ENCODE results near the gene ILKAP.

ILKAP gene

DNA sequence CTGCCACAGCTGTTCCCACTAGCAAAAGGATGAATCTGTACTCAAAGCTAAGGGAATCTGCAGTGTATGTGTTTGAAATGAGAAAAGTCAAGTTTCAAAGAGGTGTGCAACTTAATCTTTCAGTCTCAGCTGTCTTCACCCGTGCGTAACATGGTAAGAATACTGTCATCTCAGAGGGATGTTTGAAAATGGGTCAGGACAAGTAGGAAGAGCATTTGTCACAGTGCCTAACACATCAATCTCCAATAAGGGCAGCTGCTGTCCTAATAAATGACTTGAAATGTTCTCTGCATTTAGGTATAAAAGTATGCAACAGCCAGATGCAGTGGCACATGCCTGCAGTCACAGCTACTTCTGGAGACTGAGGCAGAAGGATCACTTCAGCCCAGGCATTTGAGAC lies 13.1 kb downstream of the ILKAP start:
- TF ChIP-seq POLR2A (IDR thresholded peaks at IDR 0.05; ENCODE audit: extremely low read depth, insufficient read length), result no peak
- no peak for TF ChIP-seq MAX (IDR thresholded peaks at IDR 0.05; ENCODE audit: low read depth, low read length)
- H3K4me3 ChIP-seq (ENCODE audit: low read depth, low read length), result no peak overlapping the region
- no peak for DNase-seq (ENCODE audit: low read depth)

DNA sequence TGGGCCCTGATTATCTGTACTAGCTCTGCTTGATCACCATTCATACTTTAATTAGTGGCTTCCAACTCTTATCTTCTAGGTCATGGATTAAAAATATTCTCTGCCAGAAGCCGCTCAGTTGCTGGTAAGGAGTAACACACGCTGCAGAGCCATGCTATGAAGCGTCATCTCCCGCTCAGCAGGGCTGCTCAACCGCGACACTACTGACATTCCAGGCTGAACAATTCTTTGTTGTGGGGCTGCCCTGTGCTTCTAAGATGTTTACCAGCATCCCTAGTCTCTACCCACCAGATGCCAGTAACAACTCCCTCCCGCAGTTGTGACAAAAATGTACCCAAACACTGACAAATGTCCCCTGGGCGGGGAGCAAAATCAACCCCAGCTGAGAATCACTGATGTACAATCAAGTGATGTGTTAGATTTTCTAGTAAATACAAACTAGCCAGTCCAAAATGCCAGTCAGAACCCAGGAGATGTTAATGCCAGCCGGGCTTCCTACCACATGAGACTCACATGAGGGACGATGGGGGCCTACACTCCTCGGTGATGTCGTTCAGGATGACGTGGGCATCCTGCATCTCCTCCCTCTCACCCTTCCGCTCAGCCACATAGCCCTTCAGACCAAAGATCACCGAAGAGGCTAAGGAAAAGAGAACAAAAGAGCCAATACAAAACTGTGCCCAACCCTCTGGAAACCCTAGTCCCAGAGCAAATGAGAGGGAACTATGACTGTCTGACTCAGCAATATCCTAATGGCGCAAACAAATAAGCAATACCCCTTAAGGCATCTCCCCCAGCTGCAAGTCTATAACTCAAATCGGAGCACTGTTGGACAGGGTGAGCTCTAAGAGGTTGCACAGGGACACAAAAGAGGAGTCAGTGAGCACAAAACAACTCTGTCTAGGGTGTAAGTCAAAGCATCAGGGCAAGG lies 15.6 kb downstream of the ILKAP start:
- TF ChIP-seq MYC (IDR thresholded peaks at IDR 0.05; ENCODE audit: low read depth, low read length) (no peak), POLR2A (IDR thresholded peaks at IDR 0.05; ENCODE audit: extremely low read depth, insufficient read length) (no peak), CTCF (IDR thresholded peaks at IDR 0.05; ENCODE audit: low read depth, low read length) (no peak), MAX (IDR thresholded peaks at IDR 0.05; ENCODE audit: low read depth, low read length) (no peak)
- DNase-seq (ENCODE audit: low read depth), result no peak
- no peak overlapping the region for H3K4me3 ChIP-seq (ENCODE audit: low read depth, low read length)

DNA sequence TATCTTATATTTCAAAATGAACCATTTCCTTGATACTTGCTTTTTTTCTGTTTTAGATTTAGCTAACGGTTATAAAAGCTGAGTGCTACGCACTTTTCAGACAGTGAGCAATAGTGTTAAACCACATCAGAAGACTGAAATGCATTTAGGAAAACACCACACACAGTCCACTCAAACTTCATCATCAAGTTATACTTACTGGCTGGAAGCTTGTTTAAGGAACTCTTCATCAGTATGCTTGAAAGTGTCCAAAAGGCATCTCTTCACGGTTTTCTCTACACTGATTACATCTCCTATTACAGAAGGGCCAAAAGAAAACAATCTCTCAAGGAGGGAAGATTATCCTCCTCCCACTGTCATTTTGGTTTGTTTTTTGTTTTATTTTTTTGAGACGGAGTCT lies 19.7 kb downstream of the ILKAP start:
- no peak overlapping the region for H3K4me3 ChIP-seq (ENCODE audit: low read depth, low read length)
- DNase-seq (ENCODE audit: low read depth), result no peak
- TF ChIP-seq MYC (IDR thresholded peaks at IDR 0.05; ENCODE audit: low read depth, low read length) (no peak), POLR2A (IDR thresholded peaks at IDR 0.05; ENCODE audit: extremely low read depth, insufficient read length) (no peak), CTCF (IDR thresholded peaks at IDR 0.05; ENCODE audit: low read depth, low read length) (no peak), MAX (IDR thresholded peaks at IDR 0.05; ENCODE audit: low read depth, low read length) (no peak)

DNA sequence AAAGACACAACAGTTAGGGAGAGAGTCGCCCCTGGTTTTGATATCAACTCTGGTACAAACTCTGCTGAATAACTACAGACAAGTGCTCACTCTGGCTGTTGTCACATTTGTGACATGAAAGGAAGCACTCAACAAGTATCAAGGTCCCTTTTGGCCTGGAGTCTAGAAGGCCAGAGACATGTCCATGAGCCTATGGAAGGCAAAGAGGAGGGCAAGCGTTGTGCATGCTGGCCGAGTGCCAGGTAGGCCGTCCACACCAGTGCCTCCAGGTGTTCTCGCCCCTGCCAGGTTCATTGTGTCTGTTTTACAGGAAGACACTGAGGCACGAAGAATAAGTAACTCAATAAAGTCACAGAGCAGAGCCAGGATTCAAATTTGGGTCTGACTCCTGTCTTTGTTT lies 21.1 kb downstream of the ILKAP start:
- DNase-seq (ENCODE audit: low read depth), result no peak
- TF ChIP-seq MYC (IDR thresholded peaks at IDR 0.05; ENCODE audit: low read depth, low read length), result no peak
- TF ChIP-seq POLR2A (IDR thresholded peaks at IDR 0.05; ENCODE audit: extremely low read depth, insufficient read length), result no peak
- TF ChIP-seq CTCF (IDR thresholded peaks at IDR 0.05; ENCODE audit: low read depth, low read length), result no peak
- TF ChIP-seq MAX (IDR thresholded peaks at IDR 0.05; ENCODE audit: low read depth, low read length), result no peak
- H3K4me3 ChIP-seq (ENCODE audit: low read depth, low read length), result no peak overlapping the region

GRCh38 chr2:238180554-238180953 lies 22.9 kb downstream of the ILKAP start:
- TF ChIP-seq MYC (IDR thresholded peaks at IDR 0.05; ENCODE audit: low read depth, low read length) (no peak), CTCF (IDR thresholded peaks at IDR 0.05; ENCODE audit: low read depth, low read length) (no peak), POLR2A (IDR thresholded peaks at IDR 0.05; ENCODE audit: extremely low read depth, insufficient read length) (no peak), MAX (IDR thresholded peaks at IDR 0.05; ENCODE audit: low read depth, low read length) (no peak)
- no peak overlapping the region for H3K4me3 ChIP-seq (ENCODE audit: low read depth, low read length)
- no peak for DNase-seq (ENCODE audit: low read depth)

- TF ChIP-seq POLR2A (IDR thresholded peaks at IDR 0.05; ENCODE audit: extremely low read depth, insufficient read length) (no peak), CTCF (IDR thresholded peaks at IDR 0.05; ENCODE audit: low read depth, low read length) (no peak), MYC (IDR thresholded peaks at IDR 0.05; ENCODE audit: low read depth, low read length) (no peak), MAX (IDR thresholded peaks at IDR 0.05; ENCODE audit: low read depth, low read length) (no peak)
- DNase-seq (ENCODE audit: low read depth), result no peak
- H3K4me3 ChIP-seq (ENCODE audit: low read depth, low read length), result no peak overlapping the region
These were observed 26.9 kb downstream of the ILKAP start for GRCh38 chr2:238176613-238177012.

All from NB4 (cell line).